Middle frontal gyrus (tissue), 1 donor: Measurements from ENCODE around the gene RAB3IP.
"Not testable (repeated sequence)": the region's sequence is repeated elsewhere in the genome, so short reads cannot be mapped to it uniquely, and the experiment has no call there.

Source experiments
- DNase-seq: peaks from one replicate; pipeline ENCODE4 v3.0.0-alpha.2; 2015; ENCODE audit warnings: low spot score; ENCODE audit errors: extremely low spot score

RAB3IP gene

GRCh38 chr12:69834576-69834975, 95.9 kb downstream of the RAB3IP start:
- DNase-seq = no peak

- DNase-seq = no peak
These were observed 96.4 kb downstream of the RAB3IP start for GRCh38 chr12:69835081-69835480.

- DNase-seq = no peak
These were observed 97.4 kb downstream of the RAB3IP start for GRCh38 chr12:69836015-69836414.

GRCh38 chr12:69837191-69837590, 98.5 kb downstream of the RAB3IP start:
- DNase-seq = no peak

GRCh38 chr12:69837657-69838415, 99.2 kb downstream of the RAB3IP start:
- DNase-seq = no peak

- no peak for DNase-seq
These were observed 102.1 kb downstream of the RAB3IP start for GRCh38 chr12:69840727-69841126.

GRCh38 chr12:69843608-69844007, 104.9 kb downstream of the RAB3IP start:
- no peak for DNase-seq

GRCh38 chr12:69844416-69844815, 105.8 kb downstream of the RAB3IP start:
- DNase-seq = no peak

- DNase-seq = no peak
These were observed 106.2 kb downstream of the RAB3IP start for GRCh38 chr12:69844836-69845235.

- no peak for DNase-seq
These were observed 108.3 kb downstream of the RAB3IP start for GRCh38 chr12:69846976-69847375.

- no peak for DNase-seq
These were observed 113.3 kb downstream of the RAB3IP start for GRCh38 chr12:69851976-69852375.

- DNase-seq = not testable (repeated sequence)
These were observed 114.7 kb downstream of the RAB3IP start for GRCh38 chr12:69853176-69853961.

GRCh38 chr12:69866698-69867097, 128.0 kb downstream of the RAB3IP start:
- DNase-seq = no peak

GRCh38 chr12:69868695-69869094, 130.0 kb downstream of the RAB3IP start:
- DNase-seq = no peak

- DNase-seq = no peak
These were observed 134.1 kb downstream of the RAB3IP start for GRCh38 chr12:69872804-69873203.
